GM12878 (cell line): ENCODE results near the gene NINJ1. TPM values are rescaled to one million over a fixed set of nuclear protein-coding genes. Genes with fewer than 3 reads are reported as not detected.

ENCODE experiments used
- ATAC-seq: fragments of 200-7000 bp; cut with Tn5 transposase; 3 replicates; pipeline ENCODE4 v1.9.1; 2020; ENCODE audit warnings: mild to moderate bottlenecking, moderate library complexity
- BruUV-seq: library from RNA; stranded (reverse); fragments of 400-500 nt; replicated peaks from 2 replicates; lab custom pipeline; 2021; lab: Mats Ljungman, UMichigan
- CTCF ChIA-PET: fragments of 300-600 bp; sonication (Branson Sonifier 250); formaldehyde crosslinking; extraction: SDS; loops from one replicate; lab custom pipeline; 2021; ENCODE audit warnings: inconsistent platforms; lab: Yijun Ruan, JAX
- POLR2A ChIA-PET: fragments of 350-600 bp; formaldehyde crosslinking; extraction: SDS; loops from one replicate; lab custom pipeline; 2021; ENCODE audit warnings: inconsistent platforms; lab: Charles Lee
- RAD21 ChIA-PET: fragments of 300-600 bp; sonication (Branson Sonifier 250); formaldehyde crosslinking; loops from one replicate; lab custom pipeline; 2023; ENCODE audit warnings: antibody characterized with exemption; ENCODE audit not compliant: unreplicated experiment; lab: Charles Lee
- SMC1A ChIA-PET: fragments of 300-600 bp; sonication (Branson Sonifier 250); formaldehyde crosslinking; loops from one replicate; lab custom pipeline; 2023; ENCODE audit not compliant: unreplicated experiment, uncharacterized antibody; lab: Charles Lee
- DNase-seq: peaks from one replicate; pipeline ENCODE4 v3.0.0-alpha.2; 2011; ENCODE audit warnings: low read depth, low spot score
- FAIRE-seq: peaks from 3 replicates; lab custom pipeline; 2011; peaks lifted over from hg19 to GRCh38; lab: Jason Lieb, UNC
- H2AFZ ChIP-seq: 2 replicates; pipeline ENCODE4 v1.6.0; 2011; ENCODE audit warnings: low read depth, low read length, control low read depth; ENCODE audit not compliant: control insufficient read depth
- H3K27ac ChIP-seq: 2 replicates; pipeline ENCODE4 v1.5.1; 2011; ENCODE audit warnings: control low read depth; ENCODE audit not compliant: control insufficient read depth, insufficient read depth
- H3K27me3 ChIP-seq, 2 experiments: replicated peaks in 1 of 2; 2 replicates each; pipeline versions ENCODE4 v1.6.0 to v1.6.1; 2011; ENCODE audit warnings: low read length in 1 of 2; ENCODE audit not compliant: control insufficient read depth in 2 of 2, insufficient read depth in 2 of 2
- H3K36me3 ChIP-seq, 2 experiments: 2 replicates each; pipeline ENCODE4 v1.5.1; 2011; ENCODE audit warnings: low read length in 1 of 2; ENCODE audit not compliant: control insufficient read depth in 2 of 2, insufficient read depth in 2 of 2
- H3K4me1 ChIP-seq: 2 replicates; pipeline ENCODE4 v1.6.1; 2011; ENCODE audit warnings: mild to moderate bottlenecking, low read length, moderate library complexity, mixed read lengths; ENCODE audit not compliant: control insufficient read depth, insufficient read depth
- H3K4me2 ChIP-seq: 2 replicates; pipeline ENCODE4 v1.6.0; 2011; ENCODE audit warnings: control low read depth; ENCODE audit not compliant: control insufficient read depth, insufficient read depth
- H3K4me3 ChIP-seq: fragments of 200-600 bp; sonication (generic); 2 replicates; pipeline ENCODE4 v1.5.1; 2016
- H3K79me2 ChIP-seq: 2 replicates; pipeline ENCODE4 v1.6.0; 2011; ENCODE audit warnings: low read length; ENCODE audit not compliant: control insufficient read depth, insufficient read depth
- H3K9ac ChIP-seq: 2 replicates; pipeline ENCODE4 v1.8.0; 2011; ENCODE audit warnings: low read length, control low read depth, mixed read lengths; ENCODE audit not compliant: control insufficient read depth, insufficient read depth
- H3K9me3 ChIP-seq: replicated peaks from 3 replicates; pipeline ENCODE4 v1.5.1; 2011; ENCODE audit warnings: mild to moderate bottlenecking, low read length; ENCODE audit not compliant: control insufficient read depth, insufficient read depth
- H4K20me1 ChIP-seq: 2 replicates; pipeline ENCODE4 v1.6.0; 2011; ENCODE audit not compliant: control insufficient read depth, insufficient read depth
- ATF2 ChIP-seq: IDR thresholded peaks from 2 replicates; pipeline ENCODE4 v1.6.1; 2012; ENCODE audit warnings: low read length, inconsistent platforms
- ATF7 ChIP-seq: fragments of 450-650 bp; IDR thresholded peaks from 2 replicates; pipeline ENCODE4 v1.6.1; 2016; ENCODE audit warnings: low read depth, mild to moderate bottlenecking
- CBX5 ChIP-seq: sonication (generic); IDR thresholded peaks from 2 replicates; pipeline ENCODE4 v1.6.1; 2016; ENCODE audit warnings: low read depth, moderate library complexity, mild to moderate bottlenecking, inconsistent platforms
- CEBPB ChIP-seq, 2 experiments: fragments of 150-350 bp in 1 of 2; IDR thresholded peaks; 2 replicates each; pipeline ENCODE4 v1.6.1; 2012 to 2014; ENCODE audit warnings: low read depth in 2 of 2, low read length in 2 of 2, borderline replicate concordance in 1 of 2, inconsistent platforms in 1 of 2
- CHD2 ChIP-seq: IDR thresholded peaks from 2 replicates; pipeline ENCODE4 v1.6.1; 2011; ENCODE audit warnings: low read depth, low read length, improper control_type of control experiment, borderline replicate concordance
- CUX1 ChIP-seq: IDR thresholded peaks from 2 replicates; pipeline ENCODE4 v1.6.1; 2012; ENCODE audit warnings: improper control_type of control experiment, low read depth, low read length; ENCODE audit not compliant: insufficient replicate concordance
- EP300 ChIP-seq, 2 experiments: fragments of 150-350 bp in 1 of 2; IDR thresholded peaks; 2 replicates each; pipeline ENCODE4 v1.6.1; 2011 to 2012; ENCODE audit warnings: low read depth in 2 of 2, low read length in 2 of 2, borderline replicate concordance in 1 of 2, improper control_type of control experiment in 1 of 2, inconsistent platforms in 1 of 2; ENCODE audit not compliant: control insufficient read depth in 1 of 2
- ESRRA ChIP-seq: IDR thresholded peaks from 2 replicates; pipeline ENCODE4 v1.6.1; 2012; ENCODE audit warnings: mild to moderate bottlenecking, low read length, improper control_type of control experiment
- MTA2 ChIP-seq: fragments of 450-650 bp; IDR thresholded peaks from 2 replicates; pipeline ENCODE4 v1.6.1; 2016; ENCODE audit warnings: low read depth, mild to moderate bottlenecking, moderate library complexity
- MYB ChIP-seq: fragments of 150-350 bp; IDR thresholded peaks from 2 replicates; pipeline ENCODE4 v1.6.1; 2014; ENCODE audit warnings: mild to moderate bottlenecking, low read depth, low read length, borderline replicate concordance
- RAD51 ChIP-seq: fragments of 450-650 bp; IDR thresholded peaks from 2 replicates; pipeline ENCODE4 v1.6.1; 2016; ENCODE audit warnings: moderate library complexity, mild to moderate bottlenecking, inconsistent platforms
- SIX5 ChIP-seq: IDR thresholded peaks from 2 replicates; pipeline ENCODE4 v1.6.1; 2011; ENCODE audit warnings: mild to moderate bottlenecking, low read depth, low read length, moderate library complexity; ENCODE audit not compliant: severe bottlenecking
- SUPT20H ChIP-seq: IDR thresholded peaks from 2 replicates; pipeline ENCODE4 v1.6.1; 2011; ENCODE audit warnings: low read depth, mild to moderate bottlenecking, low read length, moderate library complexity, borderline replicate concordance; ENCODE audit not compliant: control insufficient read depth
- USF2 ChIP-seq: IDR thresholded peaks from 2 replicates; pipeline ENCODE4 v1.6.1; 2011; ENCODE audit warnings: low read depth, low read length, improper control_type of control experiment, borderline replicate concordance
- ZBTB33 ChIP-seq: fragments of 450-650 bp; IDR thresholded peaks from 2 replicates; pipeline ENCODE4 v1.6.1; 2017; ENCODE audit warnings: mild to moderate bottlenecking
- WGBS: methylation state at CpG from one replicate; pipeline ENCODE4 v1.1.6; 2016; ENCODE audit warnings: low lambda C conversion rate; ENCODE audit not compliant: insufficient replicate concordance, insufficient coverage; ENCODE audit errors: missing lambda C conversion rate; 5-methylcytosine and 5-hydroxymethylcytosine counted together
- in situ Hi-C: fragments of 300-500 bp; cut with MboI; formaldehyde crosslinking; loops from 9 replicates; pipeline ENCODE4 v1.14.3; 2018; ENCODE audit warnings: mixed read lengths
- intact Hi-C: fragments of 100-400 bp; cut with micrococcal nuclease; formaldehyde crosslinking; loops from one replicate; pipeline ENCODE4 v1.14.2; 2022; ENCODE audit not compliant: unreplicated experiment
- polyA plus RNA-seq, 11 experiments: library from polyadenylated mRNA; depleted of rRNA in 4 of 11; unstranded in 6 of 11; stranded (reverse) in 5 of 11; fragments of >200 nt; fragmentation: Nextera tagmentation in 4 of 11; fragmentation: Illumina TruSeq in 1 of 11; extraction: Ambion mirVana in 4 of 11; extraction: Trizol in 1 of 11; gene quantifications; 1 replicate in 1 of 11; 2 replicates in 10 of 11; pipeline versions ENCODE4 v1.2.1 to v1.2.3, GENCODE V29; 2011 to 2016; ENCODE audit warnings: inconsistent platforms in 2 of 11, missing spikeins in 2 of 11, low read depth in 1 of 11
- total RNA-seq, 4 experiments: library from RNA; depleted of rRNA in 3 of 4; stranded (reverse); fragments of >200 nt in 3 of 4; fragmentation: Illumina TruSeq in 1 of 4; extraction: Trizol in 1 of 4; gene quantifications; 2 replicates each; pipeline versions ENCODE4 v1.2.1 to v1.2.3, GENCODE V29; 2013 to 2021

Gene NINJ1
- total and polyA plus RNA-seq, 10 of the 15 experiments (the other 5 are each of a cell fraction or from before 2014, with no cell fraction given), result 0.64 to 33.5 (median 17.1) TPM

- ChIA-PET POLR2A (no interaction called here), SMC1A (interaction anchor here (1.2 kb wide), 1 partner anchor 8 kb away, joined by 4 read pairs; no protein-coding TSS in a partner anchor), CTCF (no interaction called here), RAD21 (no interaction called here)
- H3K27ac ChIP-seq, result no peak overlapping the region
- H3K4me1 ChIP-seq, result no peaks in the 10 kb centered on the region
- no peak overlapping the region for H3K9ac ChIP-seq
- H3K4me3 ChIP-seq, result no peak overlapping the region
- FAIRE-seq (no peak), DNase-seq (no peak), ATAC-seq (no peak)
- no peak overlapping the region for H3K4me2 ChIP-seq
- in situ Hi-C loops (no loop called here), intact Hi-C loops (no loop called here)
- peaks cover 0 to 6% of the 10 kb centered on the region in 2 experiments; a peak in 3 of 4 replicates for H3K36me3 ChIP-seq
- no peaks in the 10 kb centered on the region for H4K20me1 ChIP-seq
- WGBS, result 96% methylated on average over 5 of the region's 5 CpGs
- peaks cover 1% of the 10 kb centered on the region for H3K79me2 ChIP-seq
- H3K27me3 ChIP-seq, result no peaks in the 10 kb centered on the region
- BruUV-seq, result no TSS peak
- H3K9me3 ChIP-seq, result no peaks in the 10 kb centered on the region
- H2AFZ ChIP-seq, result no peak overlapping the region
- TF ChIP-seq ATF2, result no peak
- no peak for TF ChIP-seq SUPT20H
- TF ChIP-seq CHD2, result no peak
- no peak for TF ChIP-seq ESRRA
- no peak for TF ChIP-seq CUX1
- TF ChIP-seq RAD51, result no peak
- TF ChIP-seq MTA2, result no peak
- no peak for TF ChIP-seq ATF7
- no peak for TF ChIP-seq CBX5
- TF ChIP-seq SIX5, result no peak
- no peak for TF ChIP-seq CEBPB (IDR thresholded peaks at IDR 0.05; ENCODE audit: borderline replicate concordance in 1 of 2, low read depth in 2 of 2, low read length in 2 of 2)
- TF ChIP-seq ZBTB33, result no peak
- TF ChIP-seq MYB, result no peak
- TF ChIP-seq USF2, result no peak
- no peak for TF ChIP-seq EP300 (IDR thresholded peaks at IDR 0.05; ENCODE audit: borderline replicate concordance in 1 of 2, control insufficient read depth in 1 of 2, low read depth in 2 of 2, low read length in 2 of 2)
Observed at GRCh38 chr9:93072383-93072795, 61.7 kb downstream of the NINJ1 start.
